IMR-90 (cell line): ENCODE measurements around the gene AKT2. TPM values are rescaled to one million over a fixed set of nuclear protein-coding genes. Genes with fewer than 3 reads are reported as not detected.

Experiments used
- ATAC-seq: fragments of 200-7000 bp; cut with Tn5 transposase; 2 replicates; pipeline ENCODE4 v1.9.1; 2020; ENCODE audit warnings: low read depth, mild to moderate bottlenecking, moderate library complexity
- BruUV-seq: library from RNA; stranded (reverse); fragments of 400-500 nt; replicated peaks from 2 replicates; lab custom pipeline; 2021; lab: Mats Ljungman, UMichigan
- CTCF ChIA-PET: fragments of 300-600 bp; formaldehyde crosslinking; extraction: SDS; loops from one replicate; lab custom pipeline; 2021; ENCODE audit warnings: antibody characterized with exemption; lab: Yijun Ruan, JAX
- POLR2A ChIA-PET: fragments of 300-600 bp; sonication (Branson Sonifier 250); formaldehyde crosslinking; loops from one replicate; lab custom pipeline; 2022; ENCODE audit warnings: antibody characterized with exemption; ENCODE audit not compliant: unreplicated experiment; lab: Charles Lee
- DNase-seq: peaks from one replicate; pipeline ENCODE4 v3.0.0; 2013
- H2AFZ ChIP-seq: replicated peaks from 2 replicates; pipeline ENCODE3; 2013; ENCODE audit warnings: low read length, mild to moderate bottlenecking; ENCODE audit not compliant: poor library complexity
- H2AK5ac ChIP-seq: 2 replicates; pipeline ENCODE4 v1.6.1; 2013; ENCODE audit warnings: low read depth, low read length, inconsistent platforms
- H2AK9ac ChIP-seq: replicated peaks from 2 replicates; pipeline ENCODE3; 2013; ENCODE audit warnings: mild to moderate bottlenecking, low read depth, low read length, moderate library complexity; ENCODE audit not compliant: poor library complexity
- H2BK120ac ChIP-seq: 2 replicates; pipeline ENCODE4 v1.6.1; 2013; ENCODE audit warnings: low read depth, low read length, inconsistent platforms
- H2BK15ac ChIP-seq: 3 replicates; pipeline ENCODE4 v1.6.1; 2013; ENCODE audit warnings: low read depth, low read length, inconsistent platforms
- H2BK20ac ChIP-seq: 2 replicates; pipeline ENCODE4 v1.6.1; 2013; ENCODE audit warnings: low read depth, mild to moderate bottlenecking, inconsistent platforms, low read length, moderate library complexity
- H2BK5ac ChIP-seq: 2 replicates; pipeline ENCODE4 v1.6.1; 2013; ENCODE audit warnings: mild to moderate bottlenecking, low read depth, low read length, inconsistent platforms; ENCODE audit not compliant: poor library complexity, severe bottlenecking
- H3K14ac ChIP-seq: replicated peaks from 2 replicates; pipeline ENCODE4 v1.6.1; 2013; ENCODE audit warnings: low read depth, low read length, inconsistent platforms
- H3K18ac ChIP-seq: 2 replicates; pipeline ENCODE4 v1.6.1; 2013; ENCODE audit warnings: low read depth, low read length, control low read depth
- H3K23ac ChIP-seq: 2 replicates; pipeline ENCODE4 v1.6.1; 2013; ENCODE audit warnings: low read depth, low read length, inconsistent platforms
- H3K27ac ChIP-seq: 2 replicates; pipeline ENCODE4 v1.5.1; 2013; ENCODE audit warnings: mild to moderate bottlenecking, control low read depth, low read length; ENCODE audit not compliant: insufficient read depth
- H3K27me3 ChIP-seq: 2 replicates; pipeline ENCODE4 v1.6.1; 2013; ENCODE audit warnings: low read length; ENCODE audit not compliant: control insufficient read depth, insufficient read depth
- H3K36me3 ChIP-seq: 2 replicates; pipeline ENCODE4 v1.6.1; 2013; ENCODE audit warnings: low read length, mixed read lengths; ENCODE audit not compliant: control insufficient read depth, insufficient read depth
- H3K4ac ChIP-seq: 2 replicates; pipeline ENCODE4 v1.6.1; 2013; ENCODE audit warnings: low read depth, low read length, inconsistent platforms
- H3K4me1 ChIP-seq: 2 replicates; pipeline ENCODE4 v1.6.1; 2013; ENCODE audit warnings: low read length, mixed read lengths; ENCODE audit not compliant: control insufficient read depth, insufficient read depth
- H3K4me2 ChIP-seq: 2 replicates; pipeline ENCODE4 v1.6.1; 2013; ENCODE audit warnings: low read depth, mild to moderate bottlenecking, control low read depth, low read length, moderate library complexity
- H3K4me3 ChIP-seq: 2 replicates; pipeline ENCODE4 v1.5.1; 2013; ENCODE audit warnings: low read depth, mild to moderate bottlenecking, control low read depth, low read length, moderate library complexity; ENCODE audit not compliant: insufficient read depth
- H3K56ac ChIP-seq: 2 replicates; pipeline ENCODE4 v1.6.1; 2013; ENCODE audit warnings: low read length, inconsistent platforms; ENCODE audit not compliant: insufficient read depth; ENCODE audit errors: extremely low read depth
- H3K79me1 ChIP-seq, 2 experiments: 2 replicates each; pipeline ENCODE4 v1.6.1; 2013; ENCODE audit warnings: low read length in 2 of 2, inconsistent platforms in 1 of 2, low read depth in 1 of 2
- H3K9ac ChIP-seq: 2 replicates; pipeline ENCODE4 v1.6.1; 2013; ENCODE audit warnings: low read depth, low read length, control low read depth
- H3K9me1 ChIP-seq: 2 replicates; pipeline ENCODE4 v1.6.1; 2013; ENCODE audit warnings: low read length, inconsistent platforms; ENCODE audit not compliant: insufficient read depth
- H3K9me3 ChIP-seq: 2 replicates; pipeline ENCODE4 v1.6.1; 2013; ENCODE audit warnings: low read length; ENCODE audit not compliant: control insufficient read depth, insufficient read depth
- H4K20me1 ChIP-seq: 2 replicates; pipeline ENCODE4 v1.6.1; 2013; ENCODE audit warnings: low read length, inconsistent platforms; ENCODE audit not compliant: insufficient read depth
- H4K5ac ChIP-seq: 2 replicates; pipeline ENCODE4 v1.6.1; 2013; ENCODE audit warnings: mild to moderate bottlenecking, low read depth, low read length, control low read depth
- H4K8ac ChIP-seq, 2 experiments: 2 replicates each; pipeline ENCODE4 v1.6.1; 2013; ENCODE audit warnings: low read depth in 2 of 2, low read length in 2 of 2, control low read depth in 1 of 2, inconsistent platforms in 1 of 2
- H4K91ac ChIP-seq: 2 replicates; pipeline ENCODE4 v1.6.1; 2013; ENCODE audit warnings: low read depth, low read length, inconsistent platforms; ENCODE audit not compliant: insufficient read depth
- CEBPB ChIP-seq: IDR thresholded peaks from 2 replicates; pipeline ENCODE4 v1.6.1; 2012; ENCODE audit warnings: low read depth, low read length, improper control_type of control experiment
- CHD1 ChIP-seq: IDR thresholded peaks from 2 replicates; pipeline ENCODE4 v1.6.1; 2012; ENCODE audit warnings: low read depth, low read length, improper control_type of control experiment
- FOS ChIP-seq: fragments of 150-350 bp; IDR thresholded peaks from 2 replicates; pipeline ENCODE4 v1.6.1; 2016; ENCODE audit warnings: low read depth, low read length
- MAFK ChIP-seq: IDR thresholded peaks from 2 replicates; pipeline ENCODE4 v1.6.1; 2012; ENCODE audit warnings: low read depth, low read length, improper control_type of control experiment
- NFE2L2 ChIP-seq: fragments of 150-350 bp; IDR thresholded peaks from 2 replicates; pipeline ENCODE4 v1.6.1; 2016; ENCODE audit warnings: low read depth, mild to moderate bottlenecking, low read length
- RFX5 ChIP-seq: IDR thresholded peaks from 2 replicates; pipeline ENCODE4 v1.8.0; 2012; ENCODE audit warnings: low read depth, mild to moderate bottlenecking, low read length, moderate library complexity
- USF2 ChIP-seq: fragments of 150-350 bp; IDR thresholded peaks from 2 replicates; pipeline ENCODE4 v1.6.1; 2017; ENCODE audit warnings: mild to moderate bottlenecking, antibody characterized with exemption, low read length, low read depth
- WGBS, 2 experiments: methylation state at CpG; one replicate each; pipeline versions ENCODE4 v1.1.5 to v1.1.7; 2013; ENCODE audit warnings: missing lambda C conversion rate in 2 of 2; ENCODE audit not compliant: insufficient read length in 1 of 2; ENCODE audit errors: extremely low coverage in 2 of 2; 5-methylcytosine and 5-hydroxymethylcytosine counted together
- dilution Hi-C: fragments of 300-500 bp; cut with HindIII; formaldehyde crosslinking; loops from one replicate; pipeline ENCODE4 v1.14.3; 2018; ENCODE audit warnings: low sequenced_read_pairs; ENCODE audit not compliant: unreplicated experiment
- in situ Hi-C: fragments of 300-500 bp; cut with MboI; formaldehyde crosslinking; loops from 3 replicates; pipeline ENCODE4 v1.14.3; 2019; ENCODE audit warnings: low sequenced_read_pairs, inconsistent platforms, mixed read lengths
- intact Hi-C: fragments of 100-400 bp; cut with micrococcal nuclease; formaldehyde crosslinking; loops from 2 replicates; pipeline ENCODE4 v1.10.0; 2022
- polyA plus RNA-seq, 3 experiments: library from polyadenylated mRNA; depleted of rRNA; stranded (reverse); fragments of >200 nt; gene quantifications; 2 replicates each; pipeline ENCODE4 v1.2.3, GENCODE V29; 2012; ENCODE audit warnings: low replicate concordance in 1 of 3
- total RNA-seq: library from RNA; depleted of rRNA; stranded (reverse); fragments of >200 nt; gene quantifications from 2 replicates; pipeline ENCODE4 v1.2.3, GENCODE V29; 2012

The AKT2 gene
- total and polyA plus RNA-seq, 2 of the 4 experiments (the other 2 are of a cell fraction): 61.5 to 104 TPM

GRCh38 chr19:40286235-40286970, 1.3 kb upstream of the AKT2 start:
- H2BK20ac ChIP-seq: peak overlapping the region; percentile 55; the same call in 1 of the 2 replicates
- peak overlapping the region; percentile 58; the same call in 1 of the 2 replicates for H3K23ac ChIP-seq
- DNase-seq: no peak
- peak overlapping the region; percentile 96 to 97 for H4K8ac ChIP-seq
- peak overlapping the region; percentile 62 for H3K4me2 ChIP-seq
- in situ Hi-C loops: no loop called here
- peak overlapping the region; percentile 57 for H3K4ac ChIP-seq
- H3K9me1 ChIP-seq: peaks cover 12% of the 10 kb centered on the region
- H2BK5ac ChIP-seq: peak overlapping the region; percentile 21
- POLR2A ChIA-PET: interaction anchor here (0.7 kb wide), 1 partner anchor 330 kb away, joined by 3 read pairs; no protein-coding TSS in a partner anchor
- no peak for ATAC-seq
- no peaks in the 10 kb centered on the region for H3K9me3 ChIP-seq
- no peak overlapping the region for H2AK5ac ChIP-seq
- peak overlapping the region; percentile 7; the same call in 1 of the 3 replicates for H2BK15ac ChIP-seq
- no peak overlapping the region for H3K4me3 ChIP-seq
- H3K36me3 ChIP-seq: no peaks in the 10 kb centered on the region
- H3K56ac ChIP-seq: 0 out of 2 replicates have a peak overlapping the region, but pooled peaks have one; percentile 17
- no TSS peak for BruUV-seq
- peak overlapping the region; percentile 91 for H4K5ac ChIP-seq
- H2AFZ ChIP-seq: peak overlapping the region; percentile 88
- TF ChIP-seq NFE2L2: no peak
- no peak for TF ChIP-seq MAFK
- TF ChIP-seq CEBPB: no peak
- no peak for TF ChIP-seq FOS
- TF ChIP-seq CHD1: no peak
- TF ChIP-seq USF2: no peak
- no peak for TF ChIP-seq RFX5
- 22% methylated on average over 3 of the region's 16 CpGs; no CpG with 5 or more reads in 1 of the 2 experiments for WGBS, 2 experiments
- H3K27me3 ChIP-seq: no peaks in the 10 kb centered on the region
- H3K79me1 ChIP-seq: peaks cover 3 to 40% of the 10 kb centered on the region in 2 experiments; a peak in 3 of 4 replicates
- peak overlapping the region; percentile 16; the same call in 1 of the 2 replicates for H2BK120ac ChIP-seq
- intact Hi-C loops: no loop called here
- H4K20me1 ChIP-seq: peaks cover 32% of the 10 kb centered on the region
- peaks cover 17% of the 10 kb centered on the region for H3K4me1 ChIP-seq
- H3K27ac ChIP-seq: peak overlapping the region; percentile 15; the same call in 1 of the 2 replicates
- peak overlapping the region; percentile 1; the same call in 1 of the 2 replicates for H3K18ac ChIP-seq
- peak overlapping the region; percentile 42 for H3K9ac ChIP-seq
- peak overlapping the region; percentile 76 for H2AK9ac ChIP-seq
- CTCF ChIA-PET: interaction anchor here (0.7 kb wide), 1 partner anchor 1994 kb away, joined by 3 read pairs; no protein-coding TSS in a partner anchor
- dilution Hi-C loops: no loop called here
- peak overlapping the region; percentile 12 for H3K14ac ChIP-seq
- H4K91ac ChIP-seq: peak overlapping the region; percentile 4
